Activated naive CD8-positive, alpha-beta T cell treated with anti-CD3 and anti-CD28 coated beads, Interleukin-2, amount 10 ng/mL, durations not matched to agents 7 days and 5 days (primary cell): ENCODE measurements around the gene ZNF613. TPM values are rescaled to one million over a fixed set of nuclear protein-coding genes. Genes with fewer than 3 reads are reported as not detected.

Experiments
- ATAC-seq: fragments of 150-1000 bp; cut with Tn5 transposase; one replicate; pipeline ENCODE4 v1.10.0; 2021; ENCODE audit warnings: low read depth, moderate library complexity
- POLR2A ChIA-PET: fragments of 350-600 bp; sonication (Branson Sonifier 250); formaldehyde crosslinking; loops from one replicate; lab custom pipeline; 2021; ENCODE audit warnings: antibody characterized with exemption; lab: Charles Lee
- DNase-seq: peaks from one replicate; pipeline ENCODE4 v3.0.0; 2021
- H3K27ac Mint-ChIP-seq: one replicate; pipeline ENCODE4 v1.8.0; 2022; ENCODE audit warnings: mild to moderate bottlenecking, mixed read lengths
- H3K27me3 Mint-ChIP-seq: one replicate; pipeline ENCODE4 v1.8.0; 2022; ENCODE audit warnings: mild to moderate bottlenecking, moderate library complexity, mixed read lengths
- H3K36me3 Mint-ChIP-seq: one replicate; pipeline ENCODE4 v1.8.0; 2021; ENCODE audit warnings: mild to moderate bottlenecking, mixed read lengths
- H3K4me1 Mint-ChIP-seq: one replicate; pipeline ENCODE4 v1.8.0; 2021; ENCODE audit warnings: mixed read lengths
- H3K4me3 Mint-ChIP-seq: one replicate; pipeline ENCODE4 v1.8.0; 2022; ENCODE audit warnings: mild to moderate bottlenecking, moderate library complexity, mixed read lengths
- H3K9me3 Mint-ChIP-seq: one replicate; pipeline ENCODE4 v1.8.0; 2021; ENCODE audit warnings: mixed read lengths
- total RNA-seq, 2 experiments: library from RNA; stranded (reverse); gene quantifications; one replicate each; pipeline ENCODE4 v1.2.3, GENCODE V29; 2021

Gene ZNF613
- total RNA-seq, 2 experiments from 2014 or later = 6.5 to 8.4 TPM

GRCh38 chr19:51994048-51994644, 66.9 kb downstream of the ZNF613 start:
- Mint-ChIP-seq H3K36me3 (peaks cover 58% of the 10 kb centered on the region), H3K4me3 (no peak overlapping the region), H3K27me3 (no peaks in the 10 kb centered on the region), H3K27ac (no peak overlapping the region), H3K4me1 (no peaks in the 10 kb centered on the region), H3K9me3 (peaks cover 47% of the 10 kb centered on the region)
- ATAC-seq (no peak), DNase-seq (no peak)
- POLR2A ChIA-PET = no interaction called here

Other genes with a start within 250 kb of the ZNF613 start
- 1 to 10 TPM; 4.8 TPM for gene SPACA6, start 234.1 kb upstream of the ZNF613 start, total RNA-seq
- not detected for gene HAS1, start 203.5 kb upstream of the ZNF613 start, total RNA-seq
- gene FPR1, start 175.6 kb upstream of the ZNF613 start, total RNA-seq = not detected
- not detected for gene FPR2, start 166.3 kb upstream of the ZNF613 start, total RNA-seq
- 1 to 10 TPM; 1.8 to 2.5 TPM for gene FPR3, start 132.3 kb upstream of the ZNF613 start, total RNA-seq
- 10 to 100 TPM; 13.6 to 14.0 TPM for gene ZNF577, start 39.5 kb upstream of the ZNF613 start, total RNA-seq
- gene ZNF649, start 22.5 kb upstream of the ZNF613 start, total RNA-seq = 10 to 100 TPM; 19.7 to 21.1 TPM
- 10 to 100 TPM; 23.8 to 24.0 TPM for gene ZNF350, start 59.4 kb downstream of the ZNF613 start, total RNA-seq
- gene ZNF615, start 80.7 kb downstream of the ZNF613 start, total RNA-seq = 10 to 100 TPM; 14.1 to 19.7 TPM
- 10 to 100 TPM; 11.6 to 12.7 TPM for gene ZNF614, start 100.9 kb downstream of the ZNF613 start, total RNA-seq
- gene ZNF432, start 121.4 kb downstream of the ZNF613 start, total RNA-seq = 10 to 100 TPM; 18.3 to 23.8 TPM
- gene ZNF841, start 168.3 kb downstream of the ZNF613 start, total RNA-seq = 10 to 100 TPM; 38.4 to 38.6 TPM
- 10 to 100 TPM; 12.1 to 13.3 TPM for gene ZNF616, start 212.5 kb downstream of the ZNF613 start, total RNA-seq
- gene ZNF836, start 244.1 kb downstream of the ZNF613 start, total RNA-seq = 10 to 100 TPM; 25.8 to 29.2 TPM